HG03108 (cell line): Measurements from ENCODE around the gene TECRL.

ENCODE experiments used
- ATAC-seq: cut with Tn5 transposase; IDR thresholded peaks from one replicate; pipeline ENCODE4 v1.9.1; 2021; ENCODE audit warnings: moderate library complexity; ENCODE audit not compliant: unreplicated experiment

The TECRL gene

GRCh38 chr4:64330143-64330542, 79.1 kb downstream of the TECRL start:
- no peak for ATAC-seq

GRCh38 chr4:64327237-64327636, 82.0 kb downstream of the TECRL start:
- no peak for ATAC-seq

DNA sequence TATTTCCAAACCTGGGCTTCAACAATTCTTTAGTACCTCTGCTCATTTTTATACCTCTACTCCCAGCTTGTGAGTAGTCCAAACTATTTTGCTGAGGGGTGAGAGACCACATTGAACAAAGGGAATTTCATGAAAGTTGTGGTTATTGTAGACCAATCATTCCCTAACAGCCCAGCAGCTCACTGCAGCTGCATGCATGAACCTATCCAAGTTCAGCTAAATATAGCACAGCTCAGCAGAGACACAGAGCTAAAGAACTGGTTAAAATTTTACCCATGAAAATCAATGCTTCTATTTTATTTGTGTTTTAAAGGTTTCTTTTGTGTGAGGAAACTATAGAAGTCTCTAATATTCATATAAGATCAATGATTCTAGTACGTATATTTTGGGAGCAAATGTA, 82.7 kb downstream of the TECRL start:
- no peak for ATAC-seq

- no peak for ATAC-seq
These were observed 103.0 kb downstream of the TECRL start for GRCh38 chr4:64306255-64306565.

DNA sequence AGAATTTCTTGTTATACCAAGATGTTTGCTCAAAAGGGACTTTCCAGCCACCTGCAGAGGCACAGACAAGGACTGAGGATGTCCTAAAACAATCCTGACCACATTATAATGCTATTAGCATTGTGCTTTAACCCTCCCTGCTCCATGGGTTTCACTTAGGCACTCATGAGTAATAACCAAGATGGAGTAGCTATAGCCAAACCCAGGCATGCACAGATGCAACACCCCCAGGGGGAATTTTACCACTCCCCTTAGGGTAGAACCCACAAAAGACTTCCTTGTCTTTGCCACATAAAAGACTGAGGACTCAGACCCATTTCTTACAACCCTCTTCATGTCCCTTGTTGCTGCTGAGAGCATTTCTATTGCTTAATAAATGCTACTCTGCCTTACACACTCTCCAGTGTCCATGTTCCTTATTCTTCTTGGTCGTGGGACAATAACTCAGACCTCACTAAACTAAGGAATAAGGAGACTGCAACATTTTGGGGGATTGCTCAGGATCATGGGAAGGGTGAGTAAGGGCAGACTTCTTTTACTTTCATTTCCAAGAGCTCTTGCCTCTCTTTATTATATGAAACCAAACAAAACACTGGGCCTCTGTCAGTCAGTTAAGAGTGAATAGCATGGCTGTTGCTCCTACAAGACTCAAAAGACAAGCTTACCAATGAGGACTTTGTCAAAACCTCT, 103.5 kb downstream of the TECRL start:
- ATAC-seq: no peak

GRCh38 chr4:64272432-64272831, 136.8 kb downstream of the TECRL start:
- ATAC-seq: no peak

GRCh38 chr4:64271601-64272081, 137.6 kb downstream of the TECRL start:
- ATAC-seq: no peak

DNA sequence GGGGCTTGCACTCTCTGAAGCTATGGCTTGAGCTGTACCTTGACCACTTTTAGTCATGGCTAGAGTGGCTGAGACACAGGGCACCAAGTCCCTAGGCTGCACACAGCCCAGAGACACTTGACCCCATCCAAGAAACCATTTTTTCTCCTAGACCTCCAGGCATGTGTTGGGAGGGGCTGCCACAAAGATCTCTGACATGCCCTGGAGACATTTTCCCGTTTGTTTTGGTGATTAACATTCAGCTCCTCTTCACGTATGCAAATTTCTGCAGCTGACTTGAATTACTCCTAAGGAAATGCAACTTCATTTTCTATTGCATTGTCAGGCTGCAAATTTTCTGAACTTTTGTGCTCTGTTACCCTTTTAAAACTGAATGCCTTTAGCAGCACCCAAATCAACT, 142.6 kb downstream of the TECRL start:
- no peak for ATAC-seq

- no peak for ATAC-seq
These were observed 143.0 kb downstream of the TECRL start for GRCh38 chr4:64266263-64266662.

DNA sequence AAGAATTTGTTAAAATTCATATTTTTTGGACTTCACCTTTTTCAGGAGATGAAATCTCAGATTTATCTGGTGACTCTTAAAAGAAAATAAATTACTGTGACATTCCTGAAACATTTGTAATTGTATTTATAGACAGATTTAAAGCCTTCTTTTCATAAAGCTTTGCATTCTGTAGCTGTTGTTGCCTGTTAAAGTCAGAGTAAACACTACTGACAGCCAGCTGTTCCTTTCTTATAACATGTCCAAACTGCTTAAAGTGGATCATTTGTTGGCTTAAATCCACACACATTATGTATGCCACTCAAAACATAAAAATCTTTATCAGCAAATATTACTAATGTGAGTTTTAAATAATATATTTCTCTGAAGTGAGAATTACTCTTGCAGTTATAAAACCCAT, 157.5 kb downstream of the TECRL start:
- ATAC-seq: no peak

DNA sequence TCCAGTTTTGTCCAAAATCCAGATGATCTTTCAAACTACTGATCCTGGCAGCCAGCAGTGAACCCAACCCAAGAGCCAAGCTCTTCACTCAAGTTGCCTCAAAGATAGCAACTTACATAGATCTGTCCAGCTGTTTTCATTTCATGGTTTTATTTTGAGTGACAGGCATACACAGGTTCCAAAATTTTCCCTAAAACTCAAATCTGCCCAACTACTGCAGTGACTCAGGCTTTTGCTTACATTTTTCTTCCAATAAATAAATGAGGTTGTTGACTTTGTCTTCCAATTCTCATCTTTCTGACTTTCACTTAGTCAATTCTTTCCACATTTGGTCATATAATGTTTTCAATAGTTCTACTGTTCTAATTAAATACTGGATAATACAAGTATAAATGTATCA, 158.8 kb downstream of the TECRL start:
- no peak for ATAC-seq

GRCh38 chr4:64250061-64250460, 159.2 kb downstream of the TECRL start:
- no peak for ATAC-seq

DNA sequence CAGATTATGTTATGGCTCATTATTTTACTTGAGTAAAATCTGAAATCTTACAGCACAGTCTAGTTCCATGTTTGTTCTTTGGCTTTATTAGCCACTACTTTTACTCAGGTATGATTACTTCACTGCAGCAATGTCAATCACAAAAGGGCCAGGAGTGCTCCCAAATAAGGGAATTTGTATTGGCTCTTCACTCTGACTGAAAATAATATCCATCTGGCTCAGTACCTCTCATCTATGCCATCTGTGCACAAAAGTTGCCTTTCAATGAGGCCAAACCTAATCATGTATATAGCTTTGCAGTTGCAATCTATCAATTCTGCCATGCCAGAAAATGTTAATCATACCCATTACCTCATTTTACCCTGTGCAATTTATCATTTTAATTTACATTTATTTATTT, 161.1 kb downstream of the TECRL start:
- no peak for ATAC-seq

DNA sequence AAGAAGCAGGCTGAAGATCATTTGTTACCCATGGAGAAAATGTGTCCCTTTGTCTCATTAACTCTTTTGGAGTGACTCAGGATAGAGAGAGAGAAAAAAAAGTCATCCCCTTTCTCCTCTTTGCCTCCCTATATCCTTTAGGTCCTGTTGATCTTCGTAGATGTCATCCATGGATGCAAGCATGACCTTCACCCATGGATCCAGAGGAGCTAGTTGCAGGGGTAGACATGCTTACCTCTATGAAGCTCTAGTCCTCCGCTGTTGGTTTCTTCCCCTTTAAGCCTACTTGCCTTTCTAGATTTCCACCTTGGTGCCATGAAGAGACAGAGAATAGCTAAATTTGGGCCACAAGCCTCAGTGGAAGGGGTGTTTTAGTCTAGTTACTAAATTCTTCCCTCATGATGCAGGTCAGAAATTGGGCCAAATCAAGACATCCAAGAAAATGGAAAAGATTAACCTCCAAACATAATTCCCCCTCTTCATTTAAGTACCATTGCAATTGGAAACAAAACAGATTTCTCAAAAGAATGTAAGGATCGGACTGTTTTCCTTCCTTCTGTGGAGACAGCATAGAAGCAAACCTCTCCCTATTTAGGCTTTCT, 178.4 kb downstream of the TECRL start:
- no peak for ATAC-seq
